Thyroid gland (tissue), 4 donors: ENCODE measurements around the gene KIT. TPM values are rescaled to one million over a fixed set of nuclear protein-coding genes. Genes with fewer than 3 reads are reported as not detected.

Source experiments
- DNase-seq, 2 donors: peaks; one replicate each; pipeline ENCODE4 v3.0.0-alpha.2; 2019
- H3K27ac ChIP-seq, 3 donors: fragments of 200-600 bp; sonication (generic); 1 replicate in 2 of 3; 2 replicates in 1 of 3; pipeline ENCODE4 v1.5.1; 2016 to 2019; ENCODE audit warnings: mild to moderate bottlenecking in 1 of 3, moderate library complexity in 1 of 3
- H3K27me3 ChIP-seq: fragments of 200-600 bp; sonication (generic); one replicate; pipeline ENCODE4 v1.5.1; 2019
- H3K36me3 ChIP-seq, 2 donors: fragments of 200-600 bp; sonication (generic); one replicate each; pipeline ENCODE4 v1.5.1; 2016 to 2019
- H3K4me1 ChIP-seq, 2 donors: fragments of 200-600 bp; sonication (generic); one replicate each; pipeline ENCODE4 v1.5.1; 2017 to 2019
- H3K4me3 ChIP-seq, 3 donors: fragments of 200-600 bp; sonication (generic); replicated peaks in 1 of 3; 1 replicate in 2 of 3; 2 replicates in 1 of 3; pipeline ENCODE4 v1.5.1; 2016; ENCODE audit warnings: mild to moderate bottlenecking in 1 of 3
- H3K9me3 ChIP-seq: fragments of 200-600 bp; sonication (generic); one replicate; pipeline ENCODE4 v1.5.1; 2017
- CTCF ChIP-seq, 6 experiments: fragments of 200-600 bp in 3 of 6; fragments of 450-650 bp in 3 of 6; sonication (generic) in 3 of 6; IDR thresholded peaks; one replicate each; pipeline ENCODE4 v1.5.1; 2016 to 2019; ENCODE audit warnings: antibody characterized with exemption in 6 of 6, mild to moderate bottlenecking in 2 of 6, inconsistent platforms in 1 of 6, moderate library complexity in 1 of 6
- POLR2A ChIP-seq, 2 donors: fragments of 450-650 bp; IDR thresholded peaks; one replicate each; pipeline ENCODE4 v1.6.1; 2017; ENCODE audit warnings: antibody characterized with exemption in 2 of 2, mild to moderate bottlenecking in 2 of 2, moderate library complexity in 1 of 2
- WGBS, 2 donors: methylation state at CpG; one replicate each; pipeline ENCODE4 v1.1.5; 2017; 5-methylcytosine and 5-hydroxymethylcytosine counted together
- intact Hi-C: fragments of 100-400 bp; cut with DNase I; formaldehyde crosslinking; loops from one replicate; pipeline ENCODE4 v1.15.1; 2023
- total RNA-seq, 4 donors: library from RNA; depleted of rRNA; stranded (reverse); fragments of >200 nt; gene quantifications; one replicate each; pipeline ENCODE4 v1.2.3, GENCODE V29; 2016

The KIT gene
- total RNA-seq, 4 donors from 2014 or later, result 44.1 to 67.4 (median 60.9) TPM

GRCh38 chr4:54716478-54717065, 58.8 kb downstream of the KIT start:
- H3K9me3 ChIP-seq, result no peaks in the 10 kb centered on the region
- no peak for TF ChIP-seq CTCF (IDR thresholded peaks at IDR 0.05)
- TF ChIP-seq POLR2A (IDR thresholded peaks at IDR 0.05), result no peak
- no peak for DNase-seq
- H3K4me3 ChIP-seq, result no peak overlapping the region
- no peaks in the 10 kb centered on the region for H3K27me3 ChIP-seq
- WGBS, 2 donors, result 95 to 96% methylated on average over 5 of the region's 5 CpGs
- no peaks in the 10 kb centered on the region for H3K4me1 ChIP-seq
- intact Hi-C loops, result no loop called here
- no peaks in the 10 kb centered on the region for H3K36me3 ChIP-seq
- no peak overlapping the region for H3K27ac ChIP-seq

DNA sequence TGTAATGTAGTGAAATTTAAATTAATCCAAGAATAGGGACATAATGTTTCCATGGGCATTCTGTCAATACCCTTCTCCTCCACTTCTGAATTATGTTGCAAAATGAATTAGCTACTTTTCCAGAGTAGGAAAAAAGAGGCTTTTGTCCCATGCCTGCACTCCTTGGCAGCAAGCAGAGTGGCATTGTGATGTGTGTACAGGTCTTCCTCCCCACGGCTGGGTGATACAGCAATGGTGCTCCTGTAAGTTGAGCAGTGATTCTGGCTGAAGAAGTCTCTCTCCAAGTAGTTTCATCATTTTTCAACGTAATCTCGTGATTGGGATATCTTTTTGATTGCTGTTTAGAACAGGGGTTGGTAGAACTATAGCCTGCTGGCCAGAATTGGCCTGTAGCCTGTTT, 59.9 kb downstream of the KIT start:
- DNase-seq, result no peak
- 88 to 91% methylated on average over 3 of the region's 3 CpGs for WGBS, 2 donors
- TF ChIP-seq CTCF (IDR thresholded peaks at IDR 0.05), result no peak
- no peak overlapping the region for H3K4me3 ChIP-seq
- H3K36me3 ChIP-seq, result no peaks in the 10 kb centered on the region
- H3K27ac ChIP-seq, result no peak overlapping the region
- intact Hi-C loops, result no loop called here
- no peaks in the 10 kb centered on the region for H3K4me1 ChIP-seq
- H3K9me3 ChIP-seq, result no peaks in the 10 kb centered on the region
- no peaks in the 10 kb centered on the region for H3K27me3 ChIP-seq

GRCh38 chr4:54719378-54719777, 61.6 kb downstream of the KIT start:
- Histone ChIP-seq H3K9me3 (no peaks in the 10 kb centered on the region), H3K4me3 (no peak overlapping the region), H3K27me3 (no peaks in the 10 kb centered on the region), H3K4me1 (no peaks in the 10 kb centered on the region), H3K36me3 (no peaks in the 10 kb centered on the region), H3K27ac (no peak overlapping the region)
- DNase-seq, result no peak
- TF ChIP-seq POLR2A (IDR thresholded peaks at IDR 0.05), result no peak
- no peak for TF ChIP-seq CTCF (IDR thresholded peaks at IDR 0.05)
- 94 to 96% methylated on average over 3 of the region's 3 CpGs for WGBS, 2 donors
- intact Hi-C loops, result no loop called here

- 84 to 89% methylated on average over 3 of the region's 3 CpGs for WGBS, 2 donors
- Histone ChIP-seq H3K27ac (no peak overlapping the region), H3K4me3 (no peak overlapping the region), H3K4me1 (no peaks in the 10 kb centered on the region), H3K36me3 (peaks cover 0 to 5% of the 10 kb centered on the region in 2 donors), H3K27me3 (no peaks in the 10 kb centered on the region), H3K9me3 (no peaks in the 10 kb centered on the region)
- intact Hi-C loops, result no loop called here
- TF ChIP-seq CTCF (IDR thresholded peaks at IDR 0.05), result no peak
- TF ChIP-seq POLR2A (IDR thresholded peaks at IDR 0.05), result no peak
- no peak for DNase-seq
Observed at GRCh38 chr4:54723220-54723619, 65.5 kb downstream of the KIT start.

DNA sequence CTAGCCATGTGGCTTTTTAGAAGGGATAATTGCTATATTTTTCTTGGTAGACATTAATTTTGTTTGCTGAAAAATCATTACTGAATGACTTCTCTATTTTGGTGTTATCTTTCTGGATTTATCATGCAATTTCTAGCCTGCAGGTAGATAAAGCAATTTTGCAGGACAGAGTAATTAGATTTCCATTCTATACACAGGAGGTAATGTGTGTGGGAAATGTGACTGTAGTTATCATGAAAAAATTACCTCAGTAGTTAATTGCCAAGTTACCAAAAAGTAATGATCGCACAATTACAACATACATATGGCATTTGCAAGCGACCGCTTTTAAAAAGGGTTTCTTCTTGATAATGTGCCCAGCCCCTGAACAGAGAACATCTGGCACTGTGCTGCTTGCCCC, 66.1 kb downstream of the KIT start:
- intact Hi-C loops, result no loop called here
- Histone ChIP-seq H3K27ac (no peak overlapping the region), H3K36me3 (peaks cover 0 to 5% of the 10 kb centered on the region in 2 donors), H3K4me3 (no peak overlapping the region), H3K9me3 (no peaks in the 10 kb centered on the region), H3K27me3 (no peaks in the 10 kb centered on the region), H3K4me1 (no peaks in the 10 kb centered on the region)
- TF ChIP-seq CTCF (IDR thresholded peaks at IDR 0.05), result no peak
- no peak for TF ChIP-seq POLR2A (IDR thresholded peaks at IDR 0.05)
- 96 to 97% methylated on average over 3 of the region's 3 CpGs for WGBS, 2 donors
- DNase-seq, result no peak
